K562 (cell line): ENCODE results near the gene RAB40B. TPM values are rescaled to one million over a fixed set of nuclear protein-coding genes. Genes with fewer than 3 reads are reported as not detected.

Experiments
- ATAC-seq: fragments of 200-7000 bp; cut with Tn5 transposase; 3 replicates; pipeline ENCODE4 v1.9.1; 2020; ENCODE audit warnings: moderate library complexity
- BruUV-seq: library from RNA; stranded (reverse); fragments of 400-500 nt; replicated peaks from 2 replicates; lab custom pipeline; 2021; lab: Mats Ljungman, UMichigan
- CTCF ChIA-PET: fragments of 300-600 bp; formaldehyde crosslinking; extraction: SDS; loops from one replicate; lab custom pipeline; 2021; ENCODE audit warnings: low intra/inter-chr PET ratio; lab: Yijun Ruan, JAX
- POLR2A ChIA-PET: fragments of 300-600, 350-650 bp; sonication (Branson Sonifier 250); formaldehyde crosslinking; extraction: SDS; loops from one replicate; lab custom pipeline; 2021; ENCODE audit warnings: antibody characterized with exemption, inconsistent platforms; lab: Yijun Ruan, JAX
- DNase-seq, 4 experiments: peaks; one replicate each; pipeline versions ENCODE4 v3.0.0 to v3.0.0-alpha.2; 2011 to 2018; ENCODE audit warnings: low spot score in 3 of 4, mixed read lengths in 3 of 4; ENCODE audit errors: extremely low read depth in 1 of 4
- FAIRE-seq: peaks from 2 replicates; lab custom pipeline; 2011; peaks lifted over from hg19 to GRCh38; lab: Jason Lieb, UNC
- H2AFZ ChIP-seq: 2 replicates; pipeline ENCODE4 v1.6.0; 2011; ENCODE audit warnings: low read depth, low read length, control low read depth, inconsistent platforms
- H3K27ac ChIP-seq: fragments of 200-600 bp; 3 replicates; pipeline ENCODE4 v1.8.0; 2011; ENCODE audit warnings: low read depth, mild to moderate bottlenecking, control low read depth, inconsistent platforms, low read length, moderate library complexity, mixed read lengths; ENCODE audit errors: extremely low read depth
- H3K27me3 ChIP-seq, 2 experiments: fragments of 300-600 bp in 1 of 2; 2 replicates in 1 of 2; 3 replicates in 1 of 2; pipeline versions ENCODE4 v1.6.0 to v1.8.0; 2011; ENCODE audit warnings: inconsistent platforms in 2 of 2, low read length in 2 of 2, mild to moderate bottlenecking in 1 of 2, mixed read lengths in 1 of 2, moderate library complexity in 1 of 2; ENCODE audit not compliant: control insufficient read depth in 2 of 2, insufficient read depth in 2 of 2
- H3K36me3 ChIP-seq: fragments of 300-600 bp; 3 replicates; pipeline ENCODE4 v1.8.0; 2011; ENCODE audit warnings: mild to moderate bottlenecking, low read length, inconsistent platforms; ENCODE audit not compliant: control insufficient read depth, insufficient read depth
- H3K4me1 ChIP-seq, 2 experiments: fragments of 200-600 bp in 1 of 2; replicated peaks in 1 of 2; 2 replicates in 1 of 2; 3 replicates in 1 of 2; pipeline versions ENCODE4 v1.5.1 to v1.8.0; 2011; ENCODE audit warnings: inconsistent platforms in 2 of 2, low read length in 2 of 2, mild to moderate bottlenecking in 1 of 2, mixed read lengths in 1 of 2, moderate library complexity in 1 of 2; ENCODE audit not compliant: control insufficient read depth in 2 of 2, insufficient read depth in 2 of 2
- H3K4me2 ChIP-seq: 2 replicates; pipeline ENCODE4 v1.6.1; 2011; ENCODE audit warnings: low read length, control low read depth, inconsistent platforms, mixed read lengths; ENCODE audit not compliant: insufficient read depth
- H3K4me3 ChIP-seq: fragments of 200-600 bp; sonication (generic), shearing (Covaris generic); 2 replicates; pipeline ENCODE4 v1.5.1; 2016; ENCODE audit warnings: control low read depth, inconsistent platforms
- H3K79me2 ChIP-seq: fragments of 200-600 bp; 3 replicates; pipeline ENCODE4 v1.8.0; 2011; ENCODE audit warnings: low read length, inconsistent platforms; ENCODE audit not compliant: control insufficient read depth, insufficient read depth
- H3K9ac ChIP-seq, 2 experiments: 2 replicates each; pipeline versions ENCODE4 v1.6.0 to v1.6.1; 2011; ENCODE audit warnings: low read depth in 2 of 2, low read length in 2 of 2, control low read depth in 1 of 2, inconsistent platforms in 1 of 2, mild to moderate bottlenecking in 1 of 2, mixed read lengths in 1 of 2; ENCODE audit not compliant: insufficient read depth in 1 of 2
- H3K9me1 ChIP-seq: one replicate; pipeline ENCODE4 v1.6.0; 2011; ENCODE audit warnings: inconsistent platforms, mild to moderate bottlenecking, low read length, moderate library complexity; ENCODE audit not compliant: control insufficient read depth, insufficient read depth
- H3K9me3 ChIP-seq: replicated peaks from 2 replicates; pipeline ENCODE4 v1.5.1; 2011; ENCODE audit warnings: low read depth, low read length, inconsistent platforms; ENCODE audit not compliant: control insufficient read depth, insufficient read depth
- H4K20me1 ChIP-seq: replicated peaks from 2 replicates; pipeline ENCODE4 v1.6.1; 2011; ENCODE audit warnings: low read length, inconsistent platforms, mixed read lengths; ENCODE audit not compliant: control insufficient read depth, insufficient read depth
- NFATC3 ChIP-seq: fragments of 450-650 bp; IDR thresholded peaks from 2 replicates; pipeline ENCODE4 v1.6.1; 2017; ENCODE audit warnings: mild to moderate bottlenecking
- PRMT5 ChIP-seq: sonication (generic); formaldehyde crosslinking; IDR thresholded peaks from 2 replicates; pipeline ENCODE4 v1.5.0; 2020; ENCODE audit warnings: missing genetic modification reagents
- RUNX1 ChIP-seq: sonication (generic); IDR thresholded peaks from 2 replicates; pipeline ENCODE4 v1.6.1; 2016; ENCODE audit warnings: antibody characterized with exemption, low read depth
- SRF ChIP-seq, 2 experiments: fragments of 250-450, 450-650 bp in 1 of 2; sonication (Bioruptor Pico) in 1 of 2; sonication (generic) in 1 of 2; formaldehyde crosslinking; IDR thresholded peaks; 2 replicates each; pipeline versions ENCODE4 v1.5.0 to v1.5.1; 2020 to 2022; ENCODE audit warnings: mild to moderate bottlenecking in 1 of 2, missing genetic modification reagents in 1 of 2
- WGBS: fragments of 100-300 bp; shearing (Covaris generic); methylation state at CpG from one replicate; pipeline ENCODE4 v1.1.6; 2016; ENCODE audit warnings: low coverage, mixed read lengths; ENCODE audit not compliant: insufficient coverage; ENCODE audit errors: missing lambda C conversion rate; 5-methylcytosine and 5-hydroxymethylcytosine counted together
- in situ Hi-C: fragments of 300-500 bp; cut with MboI; formaldehyde crosslinking; loops from 4 replicates; pipeline ENCODE4 v1.15.0; 2018; ENCODE audit warnings: inconsistent platforms, mixed read lengths
- intact Hi-C: fragments of 100-400 bp; cut with micrococcal nuclease; formaldehyde crosslinking; loops from 2 replicates; pipeline ENCODE4 v1.14.2; 2022
- polyA plus RNA-seq, 8 experiments: library from polyadenylated mRNA; depleted of rRNA in 4 of 8; stranded (reverse) in 5 of 8; unstranded in 3 of 8; fragments of >200 nt; fragmentation: Nextera tagmentation in 2 of 8; fragmentation: Illumina TruSeq in 1 of 8; extraction: Ambion mirVana in 2 of 8; extraction: Trizol in 1 of 8; gene quantifications; 2 replicates each; pipeline versions ENCODE4 v1.2.1 to v1.2.3, GENCODE V29; 2011 to 2014; ENCODE audit warnings: inconsistent platforms in 1 of 8, missing spikeins in 1 of 8
- total RNA-seq, 7 experiments: library from RNA; depleted of rRNA in 6 of 7; stranded (reverse); fragments of >200 nt in 6 of 7; fragmentation: Illumina TruSeq in 2 of 7; extraction: Trizol in 2 of 7; gene quantifications; 2 replicates each; pipeline versions ENCODE4 v1.2.1 to v1.2.3, GENCODE V29; 2011 to 2021; ENCODE audit warnings: low replicate concordance in 1 of 7
- TF ChIP-seq, protein P1 (sequence below): fragments of 250-450 bp; sonication (Bioruptor Pico); IDR thresholded peaks from 2 replicates; pipeline ENCODE4 v1.9.0; 2021; ENCODE audit warnings: mild to moderate bottlenecking, inconsistent platforms

Gene RAB40B
- total and polyA plus RNA-seq, 9 of the 15 experiments (the other 6 are each of a cell fraction or from before 2014, with no cell fraction given), result 0.13 to 4.6 (median 1.4) TPM

DNA sequence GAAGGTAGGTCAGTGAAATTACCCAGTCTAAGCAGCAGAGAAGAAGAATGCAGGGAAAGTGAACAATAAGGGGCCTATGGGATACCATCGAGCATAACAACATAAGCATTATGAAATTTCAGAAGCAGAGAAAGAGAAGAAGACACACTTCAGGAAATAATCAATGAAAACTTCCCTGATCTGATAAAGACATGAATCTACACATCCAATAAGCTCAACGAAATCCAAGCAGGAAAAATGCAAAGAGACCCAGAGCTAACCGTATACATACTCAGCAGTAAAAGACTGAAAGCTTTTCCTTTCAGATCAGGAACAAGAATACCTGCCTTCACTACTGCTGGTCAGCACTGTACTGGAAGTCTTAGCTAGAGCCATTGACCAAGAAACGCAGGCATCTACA is 88.8 kb downstream of the RAB40B start (continued):
- TF ChIP-seq PRMT5 (CRISPR knock-in tag) (no peak), NFATC3 (no peak), SRF (CRISPR knock-in tag; IDR thresholded peaks at IDR 0.05) (no peak)
- TF ChIP-seq, protein P1, sequence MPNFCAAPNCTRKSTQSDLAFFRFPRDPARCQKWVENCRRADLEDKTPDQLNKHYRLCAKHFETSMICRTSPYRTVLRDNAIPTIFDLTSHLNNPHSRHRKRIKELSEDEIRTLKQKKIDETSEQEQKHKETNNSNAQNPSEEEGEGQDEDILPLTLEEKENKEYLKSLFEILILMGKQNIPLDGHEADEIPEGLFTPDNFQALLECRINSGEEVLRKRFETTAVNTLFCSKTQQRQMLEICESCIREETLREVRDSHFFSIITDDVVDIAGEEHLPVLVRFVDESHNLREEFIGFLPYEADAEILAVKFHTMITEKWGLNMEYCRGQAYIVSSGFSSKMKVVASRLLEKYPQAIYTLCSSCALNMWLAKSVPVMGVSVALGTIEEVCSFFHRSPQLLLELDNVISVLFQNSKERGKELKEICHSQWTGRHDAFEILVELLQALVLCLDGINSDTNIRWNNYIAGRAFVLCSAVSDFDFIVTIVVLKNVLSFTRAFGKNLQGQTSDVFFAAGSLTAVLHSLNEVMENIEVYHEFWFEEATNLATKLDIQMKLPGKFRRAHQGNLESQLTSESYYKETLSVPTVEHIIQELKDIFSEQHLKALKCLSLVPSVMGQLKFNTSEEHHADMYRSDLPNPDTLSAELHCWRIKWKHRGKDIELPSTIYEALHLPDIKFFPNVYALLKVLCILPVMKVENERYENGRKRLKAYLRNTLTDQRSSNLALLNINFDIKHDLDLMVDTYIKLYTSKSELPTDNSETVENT (CRISPR knock-in tag), result no peak

DNA sequence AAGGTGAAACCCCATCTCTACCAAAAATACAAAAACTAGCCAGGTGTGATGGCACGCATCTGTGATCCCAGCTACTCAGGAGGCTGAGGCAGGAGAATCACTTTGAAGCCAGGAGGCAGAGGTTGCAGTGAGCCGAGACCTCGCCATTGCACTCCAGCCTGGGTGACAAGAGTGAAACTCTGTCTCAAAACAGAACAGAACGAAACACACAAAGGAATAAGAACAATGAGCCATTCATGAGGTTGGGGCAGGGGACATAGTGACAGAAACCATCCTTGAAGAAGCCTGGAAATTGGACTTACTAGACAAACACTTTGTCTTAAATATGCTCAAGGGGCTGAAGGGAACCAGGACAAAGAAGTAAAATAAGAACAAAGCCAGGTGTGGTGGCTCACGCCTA is 89.7 kb downstream of the RAB40B start:
- FAIRE-seq (no peak), ATAC-seq (no peak)
- H3K79me2 ChIP-seq, result no peaks in the 10 kb centered on the region

More for the DNA sequence above, 89.7 kb downstream of the RAB40B start:
- POLR2A ChIA-PET, result no interaction called here
- no peak for TF ChIP-seq RUNX1
- TF ChIP-seq, all 486 proteins: peak for 0
- Histone ChIP-seq H3K4me3 (no peak overlapping the region), H3K9ac (no peak overlapping the region), H2AFZ (no peak overlapping the region), H3K4me2 (no peak overlapping the region), H3K4me1 (peaks cover 9 to 22% of the 10 kb centered on the region in 2 experiments), H3K9me3 (peaks cover 2% of the 10 kb centered on the region; the same call in 1 of the 2 replicates), H3K36me3 (peaks cover 34% of the 10 kb centered on the region; the same call in 2 of the 3 replicates), H4K20me1 (no peaks in the 10 kb centered on the region), H3K27me3 (no peaks in the 10 kb centered on the region), H3K9me1 (no peaks in the 10 kb centered on the region), H3K27ac (no peak overlapping the region)
- no TSS peak for BruUV-seq
- intact Hi-C loops, result no loop called here
- WGBS, result 75% methylated on average over 5 of the region's 5 CpGs
- in situ Hi-C loops, result no loop called here
- CTCF ChIA-PET, result no interaction called here
- DNase-seq, result no peak
